Breast epithelium (tissue), 3 donors: ENCODE results near the gene PCDHGB4.
"Not testable (repeated sequence)": the region's sequence is repeated elsewhere in the genome, so short reads cannot be mapped to it uniquely, and the experiment has no call there.

ENCODE experiments used
- POLR2A ChIP-seq: fragments of 450-650 bp; IDR thresholded peaks from one replicate; pipeline ENCODE4 v1.6.1; 2016; ENCODE audit warnings: antibody characterized with exemption, mild to moderate bottlenecking, moderate library complexity
- TF ChIP-seq, protein P1 (sequence below), 3 donors: fragments of 450-650 bp; IDR thresholded peaks; one replicate each; pipeline ENCODE4 v1.5.1; 2016 to 2017; ENCODE audit warnings: antibody characterized with exemption in 3 of 3, mild to moderate bottlenecking in 3 of 3, moderate library complexity in 3 of 3

DNA sequence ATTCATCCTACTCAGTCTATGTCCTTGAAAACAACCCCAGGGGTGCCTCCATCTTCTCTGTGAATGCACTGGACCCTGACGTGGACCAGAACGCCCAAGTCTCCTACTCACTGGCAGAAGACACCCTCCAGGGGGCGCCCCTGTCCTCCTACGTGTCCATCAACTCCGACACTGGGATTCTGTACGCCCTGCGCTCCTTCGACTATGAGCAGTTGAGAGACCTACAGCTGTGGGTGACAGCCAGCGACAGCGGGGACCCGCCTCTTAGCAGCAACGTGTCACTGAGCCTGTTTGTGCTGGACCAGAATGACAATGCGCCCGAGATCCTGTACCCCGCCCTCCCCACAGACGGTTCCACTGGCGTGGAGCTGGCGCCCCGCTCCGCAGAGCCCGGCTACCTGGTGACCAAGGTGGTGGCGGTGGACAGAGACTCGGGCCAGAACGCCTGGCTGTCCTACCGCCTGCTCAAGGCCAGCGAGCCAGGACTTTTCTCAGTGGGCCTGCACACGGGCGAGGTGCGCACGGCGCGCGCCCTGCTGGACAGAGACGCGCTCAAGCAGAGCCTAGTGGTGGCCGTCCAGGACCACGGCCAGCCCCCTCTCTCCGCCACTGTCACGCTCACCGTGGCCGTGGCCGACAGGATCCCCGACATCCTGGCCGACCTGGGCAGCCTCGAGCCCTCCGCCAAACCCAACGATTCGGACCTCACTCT lies 11.9 kb upstream of the PCDHGB4 start:
- TF ChIP-seq, protein P1, sequence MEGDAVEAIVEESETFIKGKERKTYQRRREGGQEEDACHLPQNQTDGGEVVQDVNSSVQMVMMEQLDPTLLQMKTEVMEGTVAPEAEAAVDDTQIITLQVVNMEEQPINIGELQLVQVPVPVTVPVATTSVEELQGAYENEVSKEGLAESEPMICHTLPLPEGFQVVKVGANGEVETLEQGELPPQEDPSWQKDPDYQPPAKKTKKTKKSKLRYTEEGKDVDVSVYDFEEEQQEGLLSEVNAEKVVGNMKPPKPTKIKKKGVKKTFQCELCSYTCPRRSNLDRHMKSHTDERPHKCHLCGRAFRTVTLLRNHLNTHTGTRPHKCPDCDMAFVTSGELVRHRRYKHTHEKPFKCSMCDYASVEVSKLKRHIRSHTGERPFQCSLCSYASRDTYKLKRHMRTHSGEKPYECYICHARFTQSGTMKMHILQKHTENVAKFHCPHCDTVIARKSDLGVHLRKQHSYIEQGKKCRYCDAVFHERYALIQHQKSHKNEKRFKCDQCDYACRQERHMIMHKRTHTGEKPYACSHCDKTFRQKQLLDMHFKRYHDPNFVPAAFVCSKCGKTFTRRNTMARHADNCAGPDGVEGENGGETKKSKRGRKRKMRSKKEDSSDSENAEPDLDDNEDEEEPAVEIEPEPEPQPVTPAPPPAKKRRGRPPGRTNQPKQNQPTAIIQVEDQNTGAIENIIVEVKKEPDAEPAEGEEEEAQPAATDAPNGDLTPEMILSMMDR (IDR thresholded peaks at IDR 0.05) = not testable (repeated sequence)
- not testable (repeated sequence) for TF ChIP-seq POLR2A
